ENCODE results near the gene PHLDA1. TPM values are rescaled to one million over a fixed set of nuclear protein-coding genes. Genes with fewer than 3 reads are reported as not detected.

PHLDA1 gene
- total and polyA plus RNA-seq, 2 experiments from 2014 or later, result 11.7 to 21.6 TPM

DNA sequence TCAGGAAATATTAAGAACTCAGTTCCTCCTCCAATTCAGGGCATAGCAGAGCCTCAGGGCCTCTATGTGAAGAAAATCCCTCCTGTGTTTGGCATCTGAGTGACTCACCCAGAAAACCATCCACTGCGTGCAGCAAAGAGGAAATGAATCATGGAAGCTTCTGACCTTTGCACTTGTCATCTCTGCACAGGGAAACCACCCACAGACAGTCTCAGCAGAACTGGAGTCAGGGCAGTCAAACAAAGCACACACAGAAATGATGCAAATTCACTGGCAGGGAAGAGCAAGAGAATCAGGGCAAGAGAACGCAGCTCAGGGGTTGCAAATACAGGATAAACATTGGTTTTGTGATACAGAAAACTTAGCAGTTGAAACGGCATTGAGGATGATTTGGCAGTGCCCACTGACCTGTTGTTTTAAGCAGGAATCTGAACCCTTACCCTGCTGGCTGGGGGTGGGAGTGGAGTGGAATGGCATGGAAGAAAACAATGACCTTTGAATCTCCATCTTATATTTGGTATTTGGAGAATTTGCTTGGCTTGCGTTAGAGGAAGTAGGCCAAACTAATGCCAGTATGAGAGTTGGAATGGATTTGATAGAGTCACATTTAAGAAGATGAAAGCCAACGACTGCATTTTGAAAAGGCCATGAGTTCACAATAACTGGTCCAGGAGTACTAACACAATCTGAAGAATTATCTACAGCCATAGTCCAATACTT lies 53.5 kb downstream of the PHLDA1 start (continued):
- no peak for TF ChIP-seq EZH2 (IDR thresholded peaks at IDR 0.05; ENCODE audit: low read depth, unreplicated experiment)
- TF ChIP-seq EZH2phosphoT487 (IDR thresholded peaks at IDR 0.05; ENCODE audit: unreplicated experiment), result no peak
- TF ChIP-seq CTCF (conservative IDR thresholded peaks at IDR 0.05; ENCODE audit: low read depth in 2 of 2), result no peak
- no peak for TF ChIP-seq REST (IDR thresholded peaks at IDR 0.05; ENCODE audit: unreplicated experiment)
- TF ChIP-seq, protein P1, sequence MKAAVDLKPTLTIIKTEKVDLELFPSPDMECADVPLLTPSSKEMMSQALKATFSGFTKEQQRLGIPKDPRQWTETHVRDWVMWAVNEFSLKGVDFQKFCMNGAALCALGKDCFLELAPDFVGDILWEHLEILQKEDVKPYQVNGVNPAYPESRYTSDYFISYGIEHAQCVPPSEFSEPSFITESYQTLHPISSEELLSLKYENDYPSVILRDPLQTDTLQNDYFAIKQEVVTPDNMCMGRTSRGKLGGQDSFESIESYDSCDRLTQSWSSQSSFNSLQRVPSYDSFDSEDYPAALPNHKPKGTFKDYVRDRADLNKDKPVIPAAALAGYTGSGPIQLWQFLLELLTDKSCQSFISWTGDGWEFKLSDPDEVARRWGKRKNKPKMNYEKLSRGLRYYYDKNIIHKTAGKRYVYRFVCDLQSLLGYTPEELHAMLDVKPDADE (IDR thresholded peaks at IDR 0.05), result no peak

DNA sequence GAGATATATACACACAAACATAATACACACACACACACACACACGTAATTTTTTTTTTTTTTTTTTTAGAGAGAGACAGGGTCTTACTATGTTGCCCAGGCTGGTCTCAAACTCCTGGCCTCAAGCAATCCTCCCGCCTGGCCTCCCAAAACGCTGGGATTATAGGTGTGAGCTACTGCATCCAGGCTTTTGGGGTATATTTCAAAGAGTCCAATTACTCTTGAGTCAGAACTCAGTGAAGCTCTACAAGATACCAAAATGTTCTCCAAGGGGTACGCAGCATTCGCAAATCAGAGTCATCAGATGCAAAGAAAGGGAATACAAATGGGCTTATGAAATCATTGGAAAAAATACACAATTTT lies 54.0 kb downstream of the PHLDA1 start:
- DNase-seq (ENCODE audit: low spot score), result no peak
- Histone ChIP-seq H3K27ac (ENCODE audit: low read depth) (peak overlapping the region; percentile 85), H2AFZ (peak overlapping the region; percentile 57), H4K20me1 (replicated peaks; ENCODE audit: insufficient read depth) (no peaks in the 10 kb centered on the region), H3F3A (replicated peaks; ENCODE audit: low read depth) (no peaks in the 10 kb centered on the region), H3K4me1 (ENCODE audit: insufficient read depth) (peaks cover 26% of the 10 kb centered on the region; the same call in 1 of the 2 replicates), H3K36me3 (ENCODE audit: insufficient read depth) (no peaks in the 10 kb centered on the region), H3K4me3 (no peak overlapping the region), H3K27me3 (ENCODE audit: insufficient read depth) (no peaks in the 10 kb centered on the region), H3K79me2 (replicated peaks; ENCODE audit: insufficient read depth) (no peaks in the 10 kb centered on the region), H3K9me2 (ENCODE audit: insufficient read depth) (no peaks in the 10 kb centered on the region), H3K4me2 (peak overlapping the region; percentile 55; the same call in 1 of the 2 replicates)
- peaks cover 6% of the 10 kb centered on the region for H3K27me3 Mint-ChIP-seq (ENCODE audit: insufficient read depth, low read depth, poor library complexity)
- H3K4me3 Mint-ChIP-seq, result no peak overlapping the region
- TF ChIP-seq, protein P1 (IDR thresholded peaks at IDR 0.05), result no peak
- TF ChIP-seq ZNF331 (CRISPR knock-in tag; IDR thresholded peaks at IDR 0.05; ENCODE audit: low read depth) (no peak), ZNF114 (CRISPR knock-in tag; IDR thresholded peaks at IDR 0.05) (no peak)
- peaks cover 27% of the 10 kb centered on the region for H3K4me1 Mint-ChIP-seq
- no peaks in the 10 kb centered on the region for H3K9me3 Mint-ChIP-seq
- no peak for ATAC-seq
- no peaks in the 10 kb centered on the region for H3K36me3 Mint-ChIP-seq (ENCODE audit: low read depth)
- no peak overlapping the region for H3K27ac Mint-ChIP-seq
